GM18505 (cell line): ENCODE measurements around the gene MAST2.

Source experiments
- ATAC-seq: cut with Tn5 transposase; IDR thresholded peaks from one replicate; pipeline ENCODE4 v1.9.1; 2021; ENCODE audit not compliant: unreplicated experiment
- POLR2A ChIP-seq: IDR thresholded peaks from 4 replicates; pipeline ENCODE4 v1.6.1; 2011; ENCODE audit warnings: borderline replicate concordance; ENCODE audit not compliant: insufficient read depth, insufficient read length; ENCODE audit errors: extremely low read depth

Gene MAST2

GRCh38 chr1:45883658-45884057 lies 80.2 kb downstream of the MAST2 start:
- no peak for ATAC-seq
- TF ChIP-seq POLR2A = no peak

GRCh38 chr1:45884700-45885099 lies 81.3 kb downstream of the MAST2 start:
- ATAC-seq = no peak
- no peak for TF ChIP-seq POLR2A

GRCh38 chr1:45886229-45886628 lies 82.8 kb downstream of the MAST2 start:
- TF ChIP-seq POLR2A = no peak
- no peak for ATAC-seq

- TF ChIP-seq POLR2A = no peak
- ATAC-seq = no peak
These were observed 83.9 kb downstream of the MAST2 start for GRCh38 chr1:45887156-45887842.

- no peak for ATAC-seq
- no peak for TF ChIP-seq POLR2A
These were observed 86.7 kb downstream of the MAST2 start for GRCh38 chr1:45890078-45890477.

- no peak for TF ChIP-seq POLR2A
- no peak for ATAC-seq
These were observed 87.7 kb downstream of the MAST2 start for GRCh38 chr1:45891087-45891486.

- no peak for ATAC-seq
- TF ChIP-seq POLR2A = no peak
These were observed 88.8 kb downstream of the MAST2 start for GRCh38 chr1:45892068-45892785.

GRCh38 chr1:45894331-45894730 lies 90.9 kb downstream of the MAST2 start:
- no peak for TF ChIP-seq POLR2A
- no peak for ATAC-seq

GRCh38 chr1:45894921-45895320 lies 91.5 kb downstream of the MAST2 start:
- ATAC-seq = no peak
- TF ChIP-seq POLR2A = no peak

GRCh38 chr1:45895406-45895805 lies 92.0 kb downstream of the MAST2 start:
- no peak for TF ChIP-seq POLR2A
- no peak for ATAC-seq

- no peak for TF ChIP-seq POLR2A
- ATAC-seq = no peak
These were observed 103.5 kb downstream of the MAST2 start for GRCh38 chr1:45906883-45907282.

GRCh38 chr1:45908611-45909140 lies 105.3 kb downstream of the MAST2 start:
- no peak for ATAC-seq
- no peak for TF ChIP-seq POLR2A

GRCh38 chr1:45911634-45912033 lies 108.2 kb downstream of the MAST2 start:
- no peak for ATAC-seq
- TF ChIP-seq POLR2A = no peak

GRCh38 chr1:45913183-45913683 lies 109.8 kb downstream of the MAST2 start:
- TF ChIP-seq POLR2A = no peak
- no peak for ATAC-seq

GRCh38 chr1:45913731-45914501 lies 110.5 kb downstream of the MAST2 start:
- no peak for TF ChIP-seq POLR2A
- no peak for ATAC-seq
